TTC549 (cell line): ENCODE results near the gene L2HGDH.
"Not testable (repeated sequence)": the region's sequence is repeated elsewhere in the genome, so short reads cannot be mapped to it uniquely, and the experiment has no call there.

Experiments used
- FAIRE-seq: peaks from 2 replicates; lab custom pipeline; 2012; peaks lifted over from hg19 to GRCh38; lab: Jason Lieb, UNC

Gene L2HGDH

GRCh38 chr14:50339178-50339804 lies 27.3 kb upstream of the L2HGDH start:
- FAIRE-seq = no peak

GRCh38 chr14:50338587-50338986 lies 26.6 kb upstream of the L2HGDH start:
- FAIRE-seq = no peak

GRCh38 chr14:50335989-50336824 lies 24.2 kb upstream of the L2HGDH start:
- no peak for FAIRE-seq

- no peak for FAIRE-seq
Measured at GRCh38 chr14:50335389-50335788, 23.4 kb upstream of the L2HGDH start.

- no peak for FAIRE-seq
Measured at GRCh38 chr14:50334211-50334610, 22.2 kb upstream of the L2HGDH start.

- FAIRE-seq = no peak
Measured at GRCh38 chr14:50333014-50333509, 21.0 kb upstream of the L2HGDH start.

- no peak for FAIRE-seq
Measured at GRCh38 chr14:50331596-50331995, 19.6 kb upstream of the L2HGDH start.

- FAIRE-seq = peak; percentile 75
Measured at GRCh38 chr14:50321009-50321660, 9.1 kb upstream of the L2HGDH start.

- FAIRE-seq = no peak
Measured at GRCh38 chr14:50320283-50320682, 8.3 kb upstream of the L2HGDH start.

GRCh38 chr14:50319721-50320120 lies 7.7 kb upstream of the L2HGDH start:
- FAIRE-seq = no peak

- FAIRE-seq = no peak
Measured at GRCh38 chr14:50319293-50319692, 7.3 kb upstream of the L2HGDH start.

- peak; percentile 81 for FAIRE-seq
Measured at GRCh38 chr14:50318031-50318626, 6.1 kb upstream of the L2HGDH start.

- FAIRE-seq = not testable (repeated sequence)
Measured at GRCh38 chr14:50314098-50314497, 2.1 kb upstream of the L2HGDH start.

GRCh38 chr14:50312734-50313054 lies 665 bp upstream of the L2HGDH start:
- FAIRE-seq = no peak

GRCh38 chr14:50311337-50311971 lies 575 bp downstream of the L2HGDH start:
- FAIRE-seq = no peak

- no peak for FAIRE-seq
Measured at GRCh38 chr14:50310445-50310844, 1.6 kb downstream of the L2HGDH start.

- FAIRE-seq = no peak
Measured at GRCh38 chr14:50308363-50308915, 3.6 kb downstream of the L2HGDH start.

GRCh38 chr14:50303744-50304471 lies 8.1 kb downstream of the L2HGDH start:
- FAIRE-seq = no peak

- no peak for FAIRE-seq
Measured at GRCh38 chr14:50301914-50302313, 10.1 kb downstream of the L2HGDH start.

GRCh38 chr14:50299585-50299984 lies 12.4 kb downstream of the L2HGDH start:
- no peak for FAIRE-seq

GRCh38 chr14:50290306-50290705 lies 21.7 kb downstream of the L2HGDH start:
- no peak for FAIRE-seq
